Stimulated activated CD4-positive, alpha-beta T cell treated with anti-CD3 and anti-CD28 coated beads, Interleukin-4, amount 100 ng/mL, for 24 hours (primary cell): ENCODE results near the gene SMU1.

Experiments
- DNase-seq: peaks from one replicate; pipeline ENCODE4 v3.0.0-alpha.2; 2020

The SMU1 gene

GRCh38 chr9:33076046-33077004 is at the start of gene SMU1:
TSS of gene SMU1 (minus strand) at chr9:33076674. CDS start at chr9:33076608, 66 bp downstream.
- peak; percentile 96 for DNase-seq

- DNase-seq = no peak
Measured at GRCh38 chr9:33125461-33125860, 49.0 kb upstream of the SMU1 start.

- DNase-seq = no peak
Measured at GRCh38 chr9:33124751-33125381, 48.4 kb upstream of the SMU1 start.

- DNase-seq = no peak
Measured at GRCh38 chr9:33124046-33124445, 47.6 kb upstream of the SMU1 start.

GRCh38 chr9:33123407-33124031 is 47.0 kb upstream of the SMU1 start:
- DNase-seq = no peak

- DNase-seq = no peak
Measured at GRCh38 chr9:33120620-33121019, 44.1 kb upstream of the SMU1 start.

GRCh38 chr9:33117796-33118195 is 41.3 kb upstream of the SMU1 start:
- no peak for DNase-seq

- DNase-seq = no peak
Measured at GRCh38 chr9:33117306-33117705, 40.8 kb upstream of the SMU1 start.

GRCh38 chr9:33116860-33117259 is 40.4 kb upstream of the SMU1 start:
- no peak for DNase-seq

- no peak for DNase-seq
Measured at GRCh38 chr9:33114746-33115145, 38.3 kb upstream of the SMU1 start.

- no peak for DNase-seq
Measured at GRCh38 chr9:33113799-33114547, 37.5 kb upstream of the SMU1 start.

GRCh38 chr9:33112094-33112493 is 35.6 kb upstream of the SMU1 start:
- no peak for DNase-seq

- no peak for DNase-seq
Measured at GRCh38 chr9:33111631-33112030, 35.2 kb upstream of the SMU1 start.

GRCh38 chr9:33110686-33111085 is 34.2 kb upstream of the SMU1 start:
- DNase-seq = no peak

- no peak for DNase-seq
Measured at GRCh38 chr9:33109850-33110595, 33.5 kb upstream of the SMU1 start.

- no peak for DNase-seq
Measured at GRCh38 chr9:33109097-33109496, 32.6 kb upstream of the SMU1 start.

- no peak for DNase-seq
Measured at GRCh38 chr9:33108472-33108871, 32.0 kb upstream of the SMU1 start.

GRCh38 chr9:33107762-33108161 is 31.3 kb upstream of the SMU1 start:
- DNase-seq = no peak

- DNase-seq = no peak
Measured at GRCh38 chr9:33106827-33107621, 30.6 kb upstream of the SMU1 start.

- DNase-seq = no peak
Measured at GRCh38 chr9:33106372-33106771, 29.9 kb upstream of the SMU1 start.

GRCh38 chr9:33105959-33106358 is 29.5 kb upstream of the SMU1 start:
- no peak for DNase-seq
